Stomach smooth muscle (tissue), 2 donors: Measurements from ENCODE around the gene TRIO.

Experiments
- H3K27ac ChIP-seq: one replicate; pipeline ENCODE4 v1.7.0; 2013; ENCODE audit warnings: mild to moderate bottlenecking, low read length, inconsistent platforms
- H3K27me3 ChIP-seq, 2 donors: one replicate each; pipeline ENCODE4 v1.7.0; 2013; ENCODE audit warnings: low read length in 2 of 2; ENCODE audit not compliant: insufficient read depth in 2 of 2, control insufficient read depth in 1 of 2
- H3K36me3 ChIP-seq, 2 donors: one replicate each; pipeline ENCODE4 v1.7.0; 2013; ENCODE audit warnings: low read length in 2 of 2; ENCODE audit not compliant: control insufficient read depth in 2 of 2, insufficient read depth in 2 of 2
- H3K4me1 ChIP-seq: one replicate; pipeline ENCODE4 v1.7.0; 2013; ENCODE audit warnings: low read length; ENCODE audit not compliant: control insufficient read depth, insufficient read depth
- H3K4me3 ChIP-seq, 2 donors: one replicate each; pipeline ENCODE4 v1.7.0; 2013; ENCODE audit warnings: low read length in 2 of 2
- H3K9ac ChIP-seq, 2 donors: one replicate each; pipeline ENCODE4 v1.7.0; 2013; ENCODE audit warnings: low read length in 2 of 2, mild to moderate bottlenecking in 1 of 2
- H3K9me3 ChIP-seq, 2 donors: one replicate each; pipeline ENCODE4 v1.7.0; 2013; ENCODE audit warnings: low read length in 2 of 2; ENCODE audit not compliant: control insufficient read depth in 2 of 2
- donor health status: healthy.
- donor health status: Pancreatic carcinoma.

The TRIO gene

DNA sequence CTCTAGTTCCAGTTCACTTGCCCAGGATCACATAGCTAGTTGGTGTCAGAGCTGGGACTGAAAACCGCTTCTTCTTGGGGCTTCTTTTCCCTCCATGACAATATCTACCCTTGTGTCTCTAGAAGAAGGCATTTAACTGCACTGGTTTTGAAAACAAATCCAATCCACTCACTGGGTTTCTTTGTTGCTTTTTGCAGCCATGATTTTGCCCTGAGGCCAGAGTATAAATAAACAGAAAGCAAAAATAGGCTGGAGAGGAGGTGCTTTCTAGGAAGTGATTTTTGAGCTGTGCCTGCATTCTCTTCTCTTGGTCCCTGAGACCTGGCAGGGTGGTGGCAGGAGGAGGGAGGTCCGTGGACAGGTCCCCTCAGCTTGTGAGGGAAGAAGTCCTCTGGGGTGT, 6.9 kb upstream of the TRIO start:
- Histone ChIP-seq H3K4me1 (peaks cover 5% of the 10 kb centered on the region), H3K36me3 (no peaks in the 10 kb centered on the region), H3K9ac (no peak overlapping the region), H3K9me3 (no peaks in the 10 kb centered on the region), H3K4me3 (no peak overlapping the region), H3K27ac (no peak overlapping the region), H3K27me3 (no peaks in the 10 kb centered on the region)

GRCh38 chr5:14138608-14139540, 4.3 kb upstream of the TRIO start:
- Histone ChIP-seq H3K4me1 (peaks cover 13% of the 10 kb centered on the region), H3K9ac (no peak overlapping the region), H3K27ac (no peak overlapping the region), H3K36me3 (no peaks in the 10 kb centered on the region), H3K4me3 (no peak overlapping the region), H3K27me3 (no peaks in the 10 kb centered on the region), H3K9me3 (no peaks in the 10 kb centered on the region)

- Histone ChIP-seq H3K27ac (peak overlapping the region; percentile 87), H3K4me1 (peaks cover 20% of the 10 kb centered on the region), H3K9ac (no peak overlapping the region), H3K9me3 (no peaks in the 10 kb centered on the region), H3K4me3 (no peak overlapping the region), H3K36me3 (no peaks in the 10 kb centered on the region), H3K27me3 (no peaks in the 10 kb centered on the region)
Measured at GRCh38 chr5:14141764-14142163, 1.4 kb upstream of the TRIO start.

DNA sequence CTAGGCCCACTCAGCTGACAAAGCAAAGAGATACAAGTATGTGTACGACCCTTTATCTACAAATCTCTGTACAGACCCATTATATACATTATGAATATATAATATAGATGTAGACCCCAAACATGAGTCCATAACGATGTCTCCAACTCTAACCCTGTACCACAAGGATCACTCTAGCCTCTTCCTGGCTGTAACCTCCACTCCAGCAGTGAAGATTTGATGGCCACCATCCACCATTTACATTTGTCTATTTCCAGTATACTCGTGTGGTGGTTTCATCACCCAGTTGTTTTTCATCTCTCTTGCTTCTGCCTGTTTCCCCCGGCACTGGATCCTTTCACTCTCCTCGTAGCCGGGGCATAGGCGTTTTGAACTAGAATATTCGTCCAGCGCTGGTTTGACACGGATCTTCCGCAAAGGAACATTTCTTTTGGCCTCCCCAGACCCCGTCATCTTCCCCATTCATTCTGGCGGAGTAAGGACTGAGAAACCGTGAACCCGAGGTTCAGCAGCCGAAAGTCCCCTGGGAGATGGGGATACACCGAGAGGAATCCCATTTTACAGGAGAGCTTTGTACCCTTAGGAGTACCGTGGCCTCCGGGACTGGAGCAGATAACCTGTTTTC, 828 bp upstream of the TRIO start:
- Histone ChIP-seq H3K9me3 (no peaks in the 10 kb centered on the region), H3K9ac (peak overlapping the region; percentile 88 to 95), H3K4me3 (peak overlapping the region; percentile 81 to 83), H3K27ac (peak overlapping the region; percentile 87), H3K4me1 (peaks cover 25% of the 10 kb centered on the region), H3K36me3 (no peaks in the 10 kb centered on the region), H3K27me3 (no peaks in the 10 kb centered on the region)

- Histone ChIP-seq H3K4me1 (peaks cover 37% of the 10 kb centered on the region), H3K27me3 (no peaks in the 10 kb centered on the region), H3K9ac (peak overlapping the region in 1 of 2 donors; percentile 91), H3K36me3 (no peaks in the 10 kb centered on the region), H3K4me3 (peak overlapping the region in 1 of 2 donors; percentile 93), H3K9me3 (no peaks in the 10 kb centered on the region), H3K27ac (no peak overlapping the region)
Measured at GRCh38 chr5:14143546-14143840, 351 bp downstream of the TRIO start.

GRCh38 chr5:14143841-14144585, 871 bp downstream of the TRIO start:
- Histone ChIP-seq H3K27ac (peak overlapping the region; percentile 89), H3K4me3 (peak overlapping the region; percentile 86 to 93), H3K4me1 (peaks cover 42% of the 10 kb centered on the region), H3K36me3 (no peaks in the 10 kb centered on the region), H3K9me3 (no peaks in the 10 kb centered on the region), H3K27me3 (no peaks in the 10 kb centered on the region), H3K9ac (peak overlapping the region; percentile 91 to 93)

DNA sequence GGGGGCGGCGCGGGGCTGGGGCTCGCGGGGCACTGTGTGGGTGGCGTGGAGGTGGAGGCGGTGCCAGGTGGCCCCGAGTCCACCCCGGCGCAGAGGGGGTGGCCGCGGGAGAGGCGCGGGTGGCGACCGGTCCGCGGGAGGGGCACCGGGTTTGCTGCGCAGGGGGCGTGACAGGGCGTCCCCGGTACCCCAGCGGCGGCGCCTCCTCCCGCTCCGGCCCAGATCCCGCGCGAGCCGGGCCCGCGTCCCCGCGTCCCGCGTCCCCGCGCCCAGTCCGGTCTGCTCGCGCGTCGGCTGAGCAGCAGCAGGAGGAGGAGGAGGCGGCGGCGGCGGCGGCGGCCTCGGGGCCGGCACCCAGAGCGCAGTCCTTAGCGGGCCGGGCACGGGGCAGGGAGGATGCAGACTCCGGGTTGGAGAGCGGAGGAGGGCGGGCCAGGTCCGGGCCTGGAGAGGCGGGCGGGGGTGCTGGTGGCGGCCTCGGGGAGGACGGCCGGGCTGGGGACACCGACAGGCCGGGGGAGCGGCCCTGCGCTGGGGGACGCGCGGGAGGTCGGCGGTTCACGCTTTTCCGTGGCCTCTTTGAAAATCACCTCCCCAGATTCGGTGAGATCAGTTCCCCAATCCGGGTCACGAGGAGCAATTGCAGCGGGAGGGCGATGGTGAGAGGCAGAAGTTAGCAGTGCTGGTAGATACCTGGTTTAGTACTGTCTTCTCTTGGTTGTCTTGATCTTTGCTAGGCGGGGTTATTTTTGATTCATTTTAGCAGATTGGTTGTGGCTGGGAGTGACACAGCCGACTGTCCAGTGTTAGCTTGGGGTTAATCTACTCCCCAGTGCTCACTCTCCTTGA, 1.7 kb downstream of the TRIO start:
- Histone ChIP-seq H3K9ac (peak overlapping the region; percentile 91 to 93), H3K9me3 (no peaks in the 10 kb centered on the region), H3K36me3 (no peaks in the 10 kb centered on the region), H3K27ac (peak overlapping the region; percentile 89), H3K4me3 (peak overlapping the region; percentile 86 to 93), H3K27me3 (no peaks in the 10 kb centered on the region), H3K4me1 (peaks cover 50% of the 10 kb centered on the region)

DNA sequence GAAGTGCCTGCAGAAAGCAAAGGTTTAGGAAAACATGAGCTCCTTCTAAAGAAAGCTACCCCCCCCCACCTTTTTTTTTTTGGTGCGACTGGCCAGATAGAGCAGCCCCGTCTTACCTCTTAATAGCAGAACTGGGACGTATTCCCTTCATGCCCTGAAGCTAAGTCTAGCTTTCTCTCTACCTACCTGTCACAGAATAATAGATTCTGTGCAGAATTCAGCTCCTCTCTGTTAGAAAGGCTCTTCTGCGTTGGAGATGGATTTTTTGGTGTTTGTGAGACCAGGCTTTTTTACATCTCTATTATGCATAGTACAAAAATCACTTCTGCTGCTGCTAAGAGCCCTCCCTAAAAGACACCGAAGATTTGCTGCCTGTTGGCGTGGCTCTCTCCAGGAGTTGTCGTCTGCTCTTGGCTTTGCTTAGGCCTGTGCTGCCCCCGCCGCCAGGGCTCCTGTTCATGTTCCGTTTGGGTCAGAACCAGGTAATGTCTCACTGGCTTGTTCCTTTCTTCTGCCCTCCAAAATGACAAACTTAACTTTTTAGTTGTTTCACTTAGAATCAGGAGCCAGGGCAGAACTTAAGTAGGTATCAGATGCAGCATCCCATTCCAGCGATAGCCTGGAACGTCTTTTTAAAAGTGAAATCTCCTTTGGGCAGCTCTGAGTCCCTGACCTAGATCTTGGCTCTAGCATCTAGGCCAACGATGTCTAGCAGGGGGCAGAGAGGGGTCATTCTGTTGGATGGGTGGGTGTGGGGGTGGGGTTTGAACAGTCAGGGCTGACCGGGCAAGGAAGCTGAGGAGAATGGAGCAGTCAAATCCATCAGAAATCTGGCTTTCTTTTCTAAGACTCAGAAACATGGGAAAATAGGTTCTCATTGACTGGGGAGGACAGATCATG, 2.5 kb downstream of the TRIO start:
- Histone ChIP-seq H3K4me3 (peak overlapping the region; percentile 75 to 93), H3K4me1 (peaks cover 55% of the 10 kb centered on the region), H3K36me3 (no peaks in the 10 kb centered on the region), H3K9ac (peak overlapping the region; percentile 75 to 91), H3K27me3 (no peaks in the 10 kb centered on the region), H3K27ac (peak overlapping the region; percentile 89), H3K9me3 (no peaks in the 10 kb centered on the region)

DNA sequence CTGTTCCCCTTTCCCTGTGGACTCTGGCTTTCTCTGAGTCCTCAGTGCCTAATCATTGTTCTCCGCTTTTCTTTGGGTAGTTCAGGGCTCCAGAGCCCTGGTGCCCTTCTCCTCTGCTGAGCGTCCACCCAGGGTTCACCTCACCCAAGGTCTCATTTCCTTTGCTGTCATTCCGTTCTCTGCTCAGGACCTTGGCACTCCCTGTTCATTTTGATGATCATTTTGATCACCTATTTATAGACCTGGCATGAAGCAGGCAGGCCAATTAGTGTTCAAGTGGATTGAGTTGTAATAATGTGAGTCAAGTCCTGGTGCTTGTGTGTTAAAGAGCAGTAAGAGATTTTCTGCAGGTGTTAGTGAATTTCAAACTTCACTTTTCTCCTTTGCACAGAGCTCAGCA, 3.6 kb downstream of the TRIO start:
- H3K27ac ChIP-seq, result peak overlapping the region; percentile 89
- peak overlapping the region; percentile 5 to 91 for H3K9ac ChIP-seq
- peaks cover 58% of the 10 kb centered on the region for H3K4me1 ChIP-seq
- peak overlapping the region; percentile 75 to 93 for H3K4me3 ChIP-seq
- no peaks in the 10 kb centered on the region for H3K9me3 ChIP-seq
- H3K27me3 ChIP-seq, result no peaks in the 10 kb centered on the region
- no peaks in the 10 kb centered on the region for H3K36me3 ChIP-seq
